ENCODE measurements around the gene LRRC40. TPM values are rescaled to one million over a fixed set of nuclear protein-coding genes. Genes with fewer than 3 reads are reported as not detected.

Gene LRRC40
- total RNA-seq, 4 donors from 2014 or later = 8.6 to 14.4 (median 10.4) TPM

DNA sequence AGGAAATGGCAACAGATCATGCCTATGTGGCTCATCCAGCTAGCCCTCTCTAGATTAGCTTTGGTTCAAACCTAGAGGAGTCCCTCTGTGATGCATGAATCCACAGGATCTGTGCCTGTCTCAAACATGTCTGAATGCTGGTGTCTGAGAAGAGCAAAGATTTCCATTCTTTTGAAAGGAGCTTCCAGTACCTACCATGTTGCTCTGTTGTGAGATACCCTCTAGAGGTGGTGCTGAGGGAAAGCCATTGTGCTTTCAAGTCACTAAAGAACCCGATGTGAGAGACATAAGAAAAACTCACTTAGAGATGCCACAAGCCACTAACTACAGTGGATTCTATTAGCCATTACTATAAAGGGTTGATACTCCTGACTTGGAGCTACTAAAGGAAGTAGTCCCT is 103.6 kb downstream of the LRRC40 start:
- TF ChIP-seq, protein P1, sequence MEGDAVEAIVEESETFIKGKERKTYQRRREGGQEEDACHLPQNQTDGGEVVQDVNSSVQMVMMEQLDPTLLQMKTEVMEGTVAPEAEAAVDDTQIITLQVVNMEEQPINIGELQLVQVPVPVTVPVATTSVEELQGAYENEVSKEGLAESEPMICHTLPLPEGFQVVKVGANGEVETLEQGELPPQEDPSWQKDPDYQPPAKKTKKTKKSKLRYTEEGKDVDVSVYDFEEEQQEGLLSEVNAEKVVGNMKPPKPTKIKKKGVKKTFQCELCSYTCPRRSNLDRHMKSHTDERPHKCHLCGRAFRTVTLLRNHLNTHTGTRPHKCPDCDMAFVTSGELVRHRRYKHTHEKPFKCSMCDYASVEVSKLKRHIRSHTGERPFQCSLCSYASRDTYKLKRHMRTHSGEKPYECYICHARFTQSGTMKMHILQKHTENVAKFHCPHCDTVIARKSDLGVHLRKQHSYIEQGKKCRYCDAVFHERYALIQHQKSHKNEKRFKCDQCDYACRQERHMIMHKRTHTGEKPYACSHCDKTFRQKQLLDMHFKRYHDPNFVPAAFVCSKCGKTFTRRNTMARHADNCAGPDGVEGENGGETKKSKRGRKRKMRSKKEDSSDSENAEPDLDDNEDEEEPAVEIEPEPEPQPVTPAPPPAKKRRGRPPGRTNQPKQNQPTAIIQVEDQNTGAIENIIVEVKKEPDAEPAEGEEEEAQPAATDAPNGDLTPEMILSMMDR (IDR thresholded peaks at IDR 0.05) = no peak
- Histone ChIP-seq H3K4me3 (no peak overlapping the region), H3K36me3 (no peaks in the 10 kb centered on the region), H3K27me3 (no peaks in the 10 kb centered on the region), H3K27ac (no peak overlapping the region), H3K4me1 (no peaks in the 10 kb centered on the region), H3K9me3 (no peaks in the 10 kb centered on the region)
- DNase-seq (ENCODE audit: low spot score in 2 of 2) = no peak
- 74% methylated on average over 1 of the region's 1 CpG for WGBS

DNA sequence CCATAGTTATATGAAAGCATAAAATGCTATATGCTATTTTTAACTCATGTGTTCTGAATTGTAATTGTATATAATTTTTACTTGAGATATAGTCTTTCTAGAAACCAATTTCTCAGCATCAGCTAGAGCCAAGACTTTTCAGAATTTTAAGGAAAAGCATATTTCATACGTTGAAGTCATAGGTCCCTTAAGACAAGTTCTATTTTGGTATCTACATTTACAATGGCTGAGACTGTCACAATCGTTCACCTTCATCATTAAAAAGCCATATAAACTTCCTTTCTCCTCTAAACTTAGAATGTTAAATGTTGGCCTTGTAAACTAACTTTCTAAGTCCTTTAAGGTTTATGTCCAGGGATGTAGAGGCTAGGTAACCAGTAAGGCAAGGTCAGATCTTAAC is 104.1 kb downstream of the LRRC40 start:
- no peak for TF ChIP-seq EP300 (IDR thresholded peaks at IDR 0.05)
- TF ChIP-seq, protein P1 (IDR thresholded peaks at IDR 0.05) = no peak
- no peak for TF ChIP-seq POLR2A (IDR thresholded peaks at IDR 0.05)
- TF ChIP-seq POLR2AphosphoS5 (IDR thresholded peaks at IDR 0.05) = no peak
- 76% methylated on average over 2 of the region's 2 CpGs for WGBS
- no peaks in the 10 kb centered on the region for H3K36me3 ChIP-seq
- no peak overlapping the region for H3K4me3 ChIP-seq
- H3K9me3 ChIP-seq = no peaks in the 10 kb centered on the region
- no peaks in the 10 kb centered on the region for H3K27me3 ChIP-seq
- DNase-seq (ENCODE audit: low spot score in 2 of 2) = no peak
- no peak overlapping the region for H3K27ac ChIP-seq
- no peaks in the 10 kb centered on the region for H3K4me1 ChIP-seq

Other genes with a start within 250 kb of the LRRC40 start
- gene SRSF11, start 15.8 kb upstream of the LRRC40 start, total RNA-seq = 100 to 1,000 TPM; 104 to 419 (median 110) TPM
- 10 to 100 TPM; 21.5 to 36.2 (median 25.7) TPM for gene ANKRD13C, start 149.1 kb upstream of the LRRC40 start, total RNA-seq
- 1 to 10 TPM in 3 of 4 donors, under 1 TPM in 1; 0.89 to 3.9 (median 2.2) TPM for gene CTH, start 205.7 kb upstream of the LRRC40 start, total RNA-seq

Data from suprapubic skin (tissue), 4 donors.